Dermis lymphatic vessel endothelial cell (primary cell): ENCODE measurements around the gene GALNT4. TPM values are rescaled to one million over a fixed set of nuclear protein-coding genes. Genes with fewer than 3 reads are reported as not detected.

Source experiments
- total RNA-seq: library from RNA; depleted of rRNA; stranded (reverse); fragments of >200 nt; gene quantifications from 2 replicates; pipeline ENCODE4 v1.2.1, GENCODE V29; 2014

GALNT4 gene
- 17.8 and 26.0 TPM in 2 replicates for total RNA-seq

DNA sequence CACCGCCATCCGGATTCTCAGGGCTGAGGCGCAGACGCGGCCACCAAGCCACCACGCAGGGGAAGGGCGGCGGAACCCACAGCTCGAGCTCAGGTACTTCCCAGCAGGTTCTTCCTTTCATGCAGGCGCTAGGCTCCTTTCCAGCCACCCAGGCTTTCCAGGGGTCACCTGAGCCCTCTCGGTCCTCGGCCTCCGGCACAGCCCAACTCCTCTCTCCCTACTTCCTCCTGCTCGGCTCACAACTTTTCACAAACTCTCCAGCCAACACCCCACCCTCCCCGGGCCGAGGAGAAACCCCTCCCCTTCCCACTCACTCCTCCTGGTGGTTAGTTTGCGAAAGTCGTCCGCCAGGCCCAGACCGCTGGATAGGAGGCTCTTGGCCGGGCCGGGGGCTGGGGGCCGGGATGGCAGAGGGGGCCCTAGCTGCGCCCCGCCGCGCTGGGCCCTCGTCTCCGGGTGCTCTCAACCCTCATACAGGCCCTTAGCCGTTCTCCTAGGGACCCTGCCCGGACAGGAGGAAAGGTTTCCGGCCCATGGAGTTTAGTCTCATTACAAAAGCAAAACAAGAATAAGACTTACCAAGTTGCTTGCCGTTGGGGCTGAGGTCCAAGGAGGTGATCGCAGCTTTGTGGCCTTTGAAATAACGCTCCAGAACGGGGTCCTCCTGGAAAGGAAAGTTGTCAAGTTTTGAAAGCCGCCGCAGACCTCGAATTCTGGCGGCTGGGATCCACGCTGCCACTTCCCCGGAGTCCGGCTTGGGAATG is at the start of gene GALNT4:
GALNT4 (minus strand) TSS at position 256 of the 764 bp plus-strand sequence; CDS start at position 9, 247 bp downstream.

DNA sequence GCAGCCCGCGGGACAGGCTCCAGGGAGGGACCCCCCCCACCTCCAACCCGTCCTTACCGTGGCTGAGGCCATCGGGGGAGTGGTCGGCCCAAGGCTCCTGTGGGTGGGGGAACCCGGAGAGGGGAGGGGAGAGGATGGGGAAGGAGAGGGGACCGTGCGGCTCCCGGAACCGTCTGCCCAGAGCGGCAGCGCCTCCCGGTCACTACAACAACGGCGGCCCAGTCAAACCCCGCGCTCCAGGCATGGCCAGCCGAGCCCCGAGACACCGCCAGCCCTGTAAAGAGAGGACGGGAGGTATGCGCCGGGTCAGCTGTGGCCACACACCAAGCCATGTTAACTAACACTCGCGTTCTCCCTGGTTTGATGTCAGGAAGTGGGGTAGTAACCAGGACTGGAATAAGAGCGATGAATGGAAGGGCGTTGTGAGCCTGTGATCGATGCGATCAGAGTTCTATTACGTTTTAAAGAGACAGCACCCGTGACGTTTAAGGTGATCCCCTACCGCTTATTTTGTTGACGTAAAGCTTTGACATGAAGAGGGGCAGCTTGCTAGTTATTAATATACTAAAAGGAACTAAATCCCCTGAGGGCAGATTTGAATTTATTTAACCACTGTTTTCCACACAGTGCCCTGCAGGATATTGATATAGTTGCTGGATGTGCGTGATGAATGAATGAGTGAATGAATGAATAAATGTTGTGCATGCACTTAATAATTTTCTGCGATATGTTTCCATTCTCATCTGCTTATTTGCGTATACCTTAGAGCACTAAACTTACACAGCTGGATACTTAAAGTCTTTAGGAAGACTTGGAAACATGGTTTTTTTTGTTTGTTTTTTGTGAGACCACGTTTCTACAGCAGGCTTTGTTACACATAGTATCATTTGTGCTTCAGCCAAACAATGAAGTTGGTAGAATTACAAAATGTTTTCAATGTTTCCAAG is 1.5 kb upstream of the GALNT4 start, which contains the start of gene POC1B:
POC1B (minus strand) TSS at position 224 of the 947 bp plus-strand sequence; CDS start at position 72, 152 bp downstream.

Other genes starting within 250 kb of the GALNT4 start
- 478 and 561 TPM in 2 replicates for gene DUSP6, start 172.3 kb downstream of the GALNT4 start, total RNA-seq
- 15.8 and 22.4 TPM in 2 replicates for gene POC1B, start 1.3 kb upstream of the GALNT4 start, total RNA-seq
- 22.9 and 34.2 TPM in 2 replicates for gene ATP2B1, start 184.0 kb upstream of the GALNT4 start, total RNA-seq